IPS-NIHi7 (cell line): ENCODE data around the gene MIER2.
"Not testable (repeated sequence)": the region's sequence is repeated elsewhere in the genome, so short reads cannot be mapped to it uniquely, and the experiment has no call there.

Experiments
- DNase-seq: peaks from one replicate; pipeline ENCODE4 v3.0.0; 2012; ENCODE audit warnings: mixed read lengths; ENCODE audit errors: extremely low spot score

The MIER2 gene

GRCh38 chr19:359653-359925, 15.0 kb upstream of the MIER2 start:
- no peak for DNase-seq

GRCh38 chr19:355536-355935, 10.9 kb upstream of the MIER2 start:
- DNase-seq: not testable (repeated sequence)

- DNase-seq: no peak
These were observed 10.5 kb upstream of the MIER2 start for GRCh38 chr19:355134-355533.

GRCh38 chr19:351976-352625, 7.5 kb upstream of the MIER2 start:
- DNase-seq: no peak

- peak; percentile 54 for DNase-seq
These were observed 3.6 kb upstream of the MIER2 start for GRCh38 chr19:347946-348861.

- DNase-seq: no peak
These were observed 804 bp upstream of the MIER2 start for GRCh38 chr19:345320-345879.

- DNase-seq: peak; percentile 93
These were observed 513 bp downstream of the MIER2 start for GRCh38 chr19:343941-344624.

- no peak for DNase-seq
These were observed 1.1 kb downstream of the MIER2 start for GRCh38 chr19:343451-343931.

- DNase-seq: no peak
These were observed 1.7 kb downstream of the MIER2 start for GRCh38 chr19:342801-343421.

GRCh38 chr19:342128-342455, 2.5 kb downstream of the MIER2 start:
- DNase-seq: no peak

- DNase-seq: no peak
These were observed 3.0 kb downstream of the MIER2 start for GRCh38 chr19:341386-342127.

GRCh38 chr19:340620-341385, 3.8 kb downstream of the MIER2 start:
- no peak for DNase-seq

- no peak for DNase-seq
These were observed 5.2 kb downstream of the MIER2 start for GRCh38 chr19:339262-339887.

GRCh38 chr19:338421-338820, 6.2 kb downstream of the MIER2 start:
- no peak for DNase-seq

GRCh38 chr19:336067-336614, 8.5 kb downstream of the MIER2 start:
- DNase-seq: no peak

GRCh38 chr19:335486-336066, 9.0 kb downstream of the MIER2 start:
- DNase-seq: no peak

GRCh38 chr19:335072-335471, 9.5 kb downstream of the MIER2 start:
- no peak for DNase-seq

- DNase-seq: no peak
These were observed 10.1 kb downstream of the MIER2 start for GRCh38 chr19:334296-335071.

- DNase-seq: no peak
These were observed 14.1 kb downstream of the MIER2 start for GRCh38 chr19:330503-330902.
